Gastrocnemius medialis (tissue), 4 donors: ENCODE measurements around the gene NNAT.

Source experiments
- POLR2A ChIP-seq, 2 donors: fragments of 450-650 bp; IDR thresholded peaks; one replicate each; pipeline ENCODE4 v1.6.1; 2017; ENCODE audit warnings: antibody characterized with exemption in 2 of 2, mild to moderate bottlenecking in 2 of 2, moderate library complexity in 2 of 2
- TF ChIP-seq, protein P1 (sequence below), 5 experiments: fragments of 450-650 bp in 3 of 5; fragments of 200-600 bp in 2 of 5; sonication (generic) in 2 of 5; IDR thresholded peaks in 4 of 5; conservative IDR thresholded peaks in 1 of 5; 1 replicate in 4 of 5; 2 replicates in 1 of 5; pipeline ENCODE4 v1.5.1; 2016 to 2019; ENCODE audit warnings: antibody characterized with exemption in 5 of 5, mild to moderate bottlenecking in 3 of 5, moderate library complexity in 3 of 5

DNA sequence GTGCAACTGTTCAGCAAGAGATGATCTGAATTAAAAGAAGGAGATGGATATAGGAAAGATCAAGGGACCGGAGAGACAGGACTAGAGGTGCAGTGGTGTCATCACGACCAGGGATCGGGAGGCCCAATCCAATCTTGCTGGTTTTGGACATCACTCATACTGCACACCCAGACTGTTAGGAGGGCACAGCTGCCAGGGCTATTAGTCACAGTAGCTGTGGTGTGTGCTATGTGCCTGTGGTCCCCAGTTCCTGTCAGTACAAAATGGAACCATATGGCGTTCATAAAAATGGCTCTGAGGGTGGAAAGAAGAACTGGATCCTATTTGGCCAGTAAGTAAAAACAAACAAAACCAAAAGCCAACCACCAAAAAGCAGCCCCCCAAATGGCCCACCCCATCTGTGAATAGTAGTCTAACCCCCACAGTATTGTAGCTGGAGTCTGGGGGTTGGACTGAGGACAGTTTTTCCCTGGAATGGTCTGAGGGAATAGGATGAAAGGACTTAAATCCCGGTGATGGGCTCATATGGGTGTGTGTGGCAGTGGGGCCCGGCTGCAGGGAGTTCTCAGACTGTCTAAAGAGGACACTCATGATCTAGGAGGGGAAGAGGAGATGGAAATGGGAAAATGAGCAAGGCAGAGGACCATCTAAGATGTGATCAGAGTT, 9.3 kb upstream of the NNAT start:
- TF ChIP-seq, protein P1, sequence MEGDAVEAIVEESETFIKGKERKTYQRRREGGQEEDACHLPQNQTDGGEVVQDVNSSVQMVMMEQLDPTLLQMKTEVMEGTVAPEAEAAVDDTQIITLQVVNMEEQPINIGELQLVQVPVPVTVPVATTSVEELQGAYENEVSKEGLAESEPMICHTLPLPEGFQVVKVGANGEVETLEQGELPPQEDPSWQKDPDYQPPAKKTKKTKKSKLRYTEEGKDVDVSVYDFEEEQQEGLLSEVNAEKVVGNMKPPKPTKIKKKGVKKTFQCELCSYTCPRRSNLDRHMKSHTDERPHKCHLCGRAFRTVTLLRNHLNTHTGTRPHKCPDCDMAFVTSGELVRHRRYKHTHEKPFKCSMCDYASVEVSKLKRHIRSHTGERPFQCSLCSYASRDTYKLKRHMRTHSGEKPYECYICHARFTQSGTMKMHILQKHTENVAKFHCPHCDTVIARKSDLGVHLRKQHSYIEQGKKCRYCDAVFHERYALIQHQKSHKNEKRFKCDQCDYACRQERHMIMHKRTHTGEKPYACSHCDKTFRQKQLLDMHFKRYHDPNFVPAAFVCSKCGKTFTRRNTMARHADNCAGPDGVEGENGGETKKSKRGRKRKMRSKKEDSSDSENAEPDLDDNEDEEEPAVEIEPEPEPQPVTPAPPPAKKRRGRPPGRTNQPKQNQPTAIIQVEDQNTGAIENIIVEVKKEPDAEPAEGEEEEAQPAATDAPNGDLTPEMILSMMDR (IDR thresholded peaks at IDR 0.05 in 4 of 5, conservative IDR thresholded peaks at IDR 0.05 in 1 of 5) = no peak
- no peak for TF ChIP-seq POLR2A (IDR thresholded peaks at IDR 0.05)
